HG03060 (cell line): Measurements from ENCODE around the gene FGF10.

Experiments used
- ATAC-seq: cut with Tn5 transposase; IDR thresholded peaks from one replicate; pipeline ENCODE4 v1.9.1; 2021; ENCODE audit warnings: low read depth, moderate number of reproducible peaks; ENCODE audit not compliant: unreplicated experiment

The FGF10 gene

GRCh38 chr5:44360919-44361318 is 28.3 kb downstream of the FGF10 start:
- no peak for ATAC-seq

GRCh38 chr5:44358421-44358820 is 30.8 kb downstream of the FGF10 start:
- ATAC-seq, result no peak

GRCh38 chr5:44356231-44356630 is 33.0 kb downstream of the FGF10 start:
- no peak for ATAC-seq

GRCh38 chr5:44345871-44346270 is 43.3 kb downstream of the FGF10 start:
- no peak for ATAC-seq

- peak; percentile 65 for ATAC-seq
Measured at GRCh38 chr5:44336708-44337107, 52.5 kb downstream of the FGF10 start.

- ATAC-seq, result no peak
Measured at GRCh38 chr5:44334622-44335021, 54.6 kb downstream of the FGF10 start.

- peak; percentile 52 for ATAC-seq
Measured at GRCh38 chr5:44332285-44332971, 56.8 kb downstream of the FGF10 start.

- ATAC-seq, result no peak
Measured at GRCh38 chr5:44331471-44332050, 57.7 kb downstream of the FGF10 start.

- ATAC-seq, result no peak
Measured at GRCh38 chr5:44329716-44330115, 59.5 kb downstream of the FGF10 start.

- no peak for ATAC-seq
Measured at GRCh38 chr5:44321144-44321725, 68.0 kb downstream of the FGF10 start.

- no peak for ATAC-seq
Measured at GRCh38 chr5:44320188-44320587, 69.0 kb downstream of the FGF10 start.

- no peak for ATAC-seq
Measured at GRCh38 chr5:44318883-44319282, 70.3 kb downstream of the FGF10 start.

- ATAC-seq, result no peak
Measured at GRCh38 chr5:44312374-44312773, 76.8 kb downstream of the FGF10 start.

GRCh38 chr5:44300551-44300950 is 88.7 kb downstream of the FGF10 start:
- no peak for ATAC-seq

- ATAC-seq, result no peak
Measured at GRCh38 chr5:44299394-44299793, 89.8 kb downstream of the FGF10 start.

- ATAC-seq, result no peak
Measured at GRCh38 chr5:44294516-44294915, 94.7 kb downstream of the FGF10 start.

GRCh38 chr5:44292736-44293135 is 96.5 kb downstream of the FGF10 start:
- ATAC-seq, result no peak

- no peak for ATAC-seq
Measured at GRCh38 chr5:44278469-44278868, 110.8 kb downstream of the FGF10 start.

GRCh38 chr5:44275908-44276307 is 113.3 kb downstream of the FGF10 start:
- no peak for ATAC-seq

GRCh38 chr5:44275329-44275728 is 113.9 kb downstream of the FGF10 start:
- no peak for ATAC-seq

GRCh38 chr5:44267909-44268308 is 121.3 kb downstream of the FGF10 start:
- ATAC-seq, result no peak
